GM21723 (cell line): ENCODE measurements around the gene PRPF31.

Experiments used
- ATAC-seq: cut with Tn5 transposase; IDR thresholded peaks from one replicate; pipeline ENCODE4 v1.9.1; 2021; ENCODE audit warnings: mild to moderate bottlenecking, moderate library complexity; ENCODE audit not compliant: unreplicated experiment

The PRPF31 gene

GRCh38 chr19:54138489-54139256 is 23.1 kb downstream of the PRPF31 start:
- ATAC-seq, result no peak

GRCh38 chr19:54141356-54141755 is 25.8 kb downstream of the PRPF31 start:
- ATAC-seq, result no peak

DNA sequence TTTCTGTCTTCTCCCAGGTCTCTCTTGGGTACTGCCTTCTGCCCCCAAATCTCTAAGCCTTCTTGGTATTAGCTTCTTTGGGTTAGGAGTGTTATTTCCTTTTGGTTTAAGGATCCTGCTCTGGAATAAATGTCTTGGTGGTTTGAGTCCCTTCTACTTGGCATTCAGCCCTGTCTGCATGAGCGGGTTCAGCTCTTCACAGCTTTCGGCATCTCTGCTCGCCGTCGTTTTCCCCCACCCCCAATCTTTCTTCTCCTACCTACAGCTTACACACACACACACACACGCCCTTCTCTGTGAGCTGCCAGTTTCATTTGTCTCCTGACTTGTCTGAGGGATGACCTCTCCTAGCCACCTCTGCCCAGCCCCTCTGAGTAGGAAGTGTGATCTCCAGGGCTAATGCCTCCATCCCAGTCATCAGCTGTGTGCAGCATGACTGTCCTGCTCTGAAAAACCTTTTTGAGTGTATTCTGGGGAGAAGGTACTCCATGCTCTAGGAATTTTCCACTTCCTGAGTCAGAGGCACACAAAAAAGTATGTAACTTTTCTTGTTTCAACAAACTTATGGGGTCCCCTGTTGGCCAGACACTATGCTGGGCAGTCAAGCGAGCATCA is 26.7 kb downstream of the PRPF31 start:
- ATAC-seq, result no peak

DNA sequence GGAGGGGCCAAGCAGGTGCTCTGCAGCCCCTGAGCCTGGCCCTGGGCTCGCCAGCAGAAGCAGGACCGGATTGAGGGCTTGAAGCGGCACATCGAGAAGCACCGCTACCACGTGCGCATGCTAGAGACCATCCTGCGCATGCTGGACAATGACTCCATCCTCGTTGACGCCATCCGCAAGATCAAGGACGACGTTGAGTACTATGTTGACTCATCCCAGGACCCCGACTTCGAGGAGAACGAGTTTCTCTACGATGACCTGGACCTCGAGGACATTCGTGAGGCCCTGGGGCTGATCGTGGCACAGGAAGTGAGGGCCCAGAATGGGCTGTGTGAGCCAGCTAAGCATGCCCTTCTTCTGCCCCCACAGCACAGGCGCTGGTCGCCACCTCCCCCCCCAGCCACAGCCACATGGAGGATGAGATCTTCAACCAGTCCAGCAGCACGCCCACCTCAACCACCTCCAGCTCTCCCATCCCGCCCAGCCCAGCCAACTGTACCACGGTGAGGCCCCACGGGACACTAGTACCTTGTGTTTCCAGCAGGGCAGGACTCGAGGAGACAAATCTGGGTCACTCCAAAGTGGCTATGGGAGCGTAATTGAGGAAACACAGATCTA is 30.1 kb downstream of the PRPF31 start:
- no peak for ATAC-seq

DNA sequence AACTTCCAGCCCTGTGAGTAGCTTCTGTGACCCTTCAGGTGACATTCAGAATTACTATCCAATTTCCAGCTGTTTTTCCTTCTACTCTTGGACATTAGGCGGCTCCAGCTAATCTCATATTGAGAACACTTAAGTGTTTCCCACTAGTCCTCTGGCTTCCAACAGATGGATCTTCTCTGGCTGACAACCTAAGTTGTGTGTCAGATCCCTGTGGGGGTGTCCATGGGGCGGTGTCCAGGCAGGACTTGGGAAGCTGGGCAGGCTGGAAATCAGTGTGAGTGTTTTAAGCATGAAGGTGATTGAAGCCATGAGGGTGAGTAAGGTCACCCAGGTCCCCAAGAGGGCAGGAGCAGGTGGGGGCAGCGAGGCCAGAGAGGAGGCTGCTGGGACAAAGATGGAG is 32.1 kb downstream of the PRPF31 start:
- ATAC-seq, result no peak

DNA sequence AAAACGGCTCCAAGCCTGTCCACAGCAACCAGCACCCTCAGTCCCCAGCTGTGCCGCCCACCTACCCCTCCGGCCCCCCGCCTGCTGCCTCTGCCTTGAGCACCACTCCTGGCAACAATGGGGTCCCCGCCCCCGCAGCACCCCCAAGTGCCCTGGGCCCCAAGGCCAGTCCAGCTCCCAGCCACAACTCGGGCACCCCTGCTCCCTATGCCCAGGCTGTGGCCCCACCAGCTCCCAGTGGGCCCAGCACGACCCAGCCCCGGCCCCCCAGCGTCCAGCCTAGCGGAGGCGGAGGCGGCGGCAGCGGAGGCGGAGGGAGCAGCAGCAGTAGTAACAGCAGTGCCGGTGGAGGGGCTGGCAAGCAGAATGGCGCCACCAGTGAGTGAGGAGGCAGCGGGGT is 32.6 kb downstream of the PRPF31 start:
- no peak for ATAC-seq

DNA sequence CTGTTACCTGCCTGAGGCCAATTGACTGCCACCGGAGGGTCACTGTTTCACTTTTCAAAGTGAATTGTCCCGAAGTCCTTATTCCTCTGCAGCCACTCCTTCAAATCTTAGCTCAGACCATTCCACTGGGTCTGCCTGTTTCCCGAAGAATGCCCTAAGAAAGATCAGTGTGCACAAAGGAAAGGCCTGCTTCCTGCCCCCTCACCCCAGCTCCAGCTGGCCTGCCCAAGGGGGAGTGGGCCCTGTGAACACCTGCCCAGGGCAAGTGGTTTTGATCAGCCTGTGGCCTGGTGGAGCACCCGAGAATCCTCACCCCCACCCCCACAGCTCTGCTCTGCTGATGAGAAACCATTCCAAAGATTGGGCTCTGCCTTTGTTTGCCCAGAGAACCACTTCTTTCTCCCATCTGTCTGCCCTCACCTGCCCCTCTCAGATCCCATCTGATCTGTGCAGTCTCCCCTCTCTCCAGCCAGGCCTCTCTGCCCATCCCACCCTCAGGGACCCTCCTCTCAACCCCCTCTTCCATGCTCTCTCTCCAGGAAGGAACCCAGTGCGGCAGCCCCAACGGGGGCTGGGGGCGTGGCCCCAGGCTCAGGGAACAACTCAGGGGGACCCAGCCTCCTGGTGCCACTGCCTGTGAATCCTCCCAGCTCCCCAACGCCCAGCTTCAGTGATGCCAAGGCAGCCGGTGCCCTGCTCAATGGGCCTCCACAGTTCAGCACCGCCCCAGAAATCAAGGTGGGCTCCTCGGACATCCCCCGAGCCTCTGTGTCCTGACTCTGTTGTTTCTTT is 33.7 kb downstream of the PRPF31 start:
- no peak for ATAC-seq

- ATAC-seq, result no peak
These were observed 35.9 kb downstream of the PRPF31 start for GRCh38 chr19:54151362-54152035.

GRCh38 chr19:54152267-54152666 is 36.7 kb downstream of the PRPF31 start:
- ATAC-seq, result no peak

DNA sequence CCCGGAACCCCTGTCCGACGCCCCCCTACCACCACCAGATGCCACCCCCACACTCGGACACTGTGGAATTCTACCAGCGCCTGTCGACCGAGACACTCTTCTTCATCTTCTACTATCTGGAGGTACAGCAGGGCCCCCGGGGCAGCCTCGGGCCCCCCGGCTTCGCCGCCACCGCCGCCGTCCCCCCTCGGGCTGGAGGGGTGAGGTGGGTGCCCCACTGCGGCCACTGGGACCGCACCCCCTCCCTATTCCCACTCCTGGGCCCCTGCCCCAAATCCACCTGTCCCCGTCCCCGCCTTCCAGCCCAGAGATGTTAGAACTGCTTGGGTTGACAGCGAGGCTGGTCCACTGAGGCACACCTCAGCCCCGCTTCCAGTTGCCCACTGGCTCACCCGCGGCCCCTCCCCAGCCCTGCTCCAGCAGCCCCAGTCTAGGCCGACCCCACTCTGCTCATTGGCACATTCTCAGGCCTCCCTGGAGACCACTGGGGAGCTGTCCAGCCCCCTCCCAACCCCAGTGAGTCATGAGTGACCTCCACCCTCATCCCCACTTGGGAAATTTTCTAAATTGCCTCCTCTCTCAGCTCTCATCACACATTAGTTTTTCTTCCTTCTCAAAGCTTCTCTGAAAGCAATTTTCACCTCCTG is 37.4 kb downstream of the PRPF31 start:
- no peak for ATAC-seq

DNA sequence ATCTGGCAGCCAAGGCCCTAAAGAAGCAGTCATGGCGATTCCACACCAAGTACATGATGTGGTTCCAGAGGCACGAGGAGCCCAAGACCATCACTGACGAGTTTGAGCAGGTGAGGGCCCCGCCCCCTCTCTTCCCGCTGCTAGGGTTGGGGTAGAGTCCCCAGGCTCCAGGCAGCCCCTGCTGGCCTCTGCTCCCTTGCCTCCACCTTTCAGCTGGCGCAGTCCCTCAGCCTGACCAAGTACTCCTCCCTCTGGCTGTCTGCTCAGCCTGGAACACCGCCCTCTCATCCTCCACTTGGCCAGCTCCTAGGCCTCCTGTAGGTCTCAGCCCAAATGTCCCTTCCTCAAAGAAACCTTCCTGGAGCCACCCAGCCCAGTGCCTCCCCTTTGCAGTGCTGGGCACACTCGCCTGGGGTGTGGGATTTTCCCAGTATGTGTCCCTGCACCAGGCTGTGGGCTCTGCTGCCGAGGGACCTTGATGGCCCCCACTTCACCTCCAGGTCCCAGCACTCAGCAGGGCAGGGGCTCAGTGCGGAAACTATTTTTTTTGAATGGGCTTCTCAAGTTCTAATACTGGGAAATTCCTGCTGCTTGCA is 38.3 kb downstream of the PRPF31 start:
- ATAC-seq, result no peak

DNA sequence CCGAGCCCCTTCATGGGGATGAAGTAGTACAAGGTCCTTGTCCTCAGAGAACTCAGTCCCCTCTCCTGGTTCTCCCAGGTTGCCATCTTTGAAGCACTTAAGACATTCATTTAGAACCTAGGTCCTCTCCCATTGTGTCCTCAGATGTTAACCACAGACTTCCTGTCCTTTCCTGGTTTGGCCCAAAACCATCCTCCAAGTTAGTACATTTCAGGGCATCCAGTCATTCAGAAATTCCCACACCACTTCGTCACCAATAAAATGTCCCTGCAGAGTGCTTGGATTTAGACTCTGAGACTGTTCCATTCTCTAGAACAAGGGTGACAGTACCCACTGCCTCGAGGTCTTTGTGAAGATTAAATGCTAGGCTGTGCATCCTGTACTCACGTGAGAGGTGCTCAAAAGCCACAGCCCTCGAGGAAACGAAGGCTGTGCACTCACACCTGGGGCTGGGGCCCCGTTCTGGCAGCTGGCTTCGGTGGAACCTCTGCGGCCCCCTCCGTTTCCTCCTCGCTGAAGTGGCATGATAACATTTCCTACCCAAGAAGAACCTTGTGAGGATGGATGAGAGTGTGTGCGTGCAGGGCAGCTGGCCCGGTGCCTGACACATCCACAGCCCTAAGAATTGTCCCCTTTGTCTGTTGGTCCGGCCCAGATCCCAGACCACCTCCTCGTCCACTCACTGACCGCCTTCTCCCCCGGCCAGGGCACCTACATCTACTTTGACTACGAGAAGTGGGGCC is 39.2 kb downstream of the PRPF31 start:
- no peak for ATAC-seq

DNA sequence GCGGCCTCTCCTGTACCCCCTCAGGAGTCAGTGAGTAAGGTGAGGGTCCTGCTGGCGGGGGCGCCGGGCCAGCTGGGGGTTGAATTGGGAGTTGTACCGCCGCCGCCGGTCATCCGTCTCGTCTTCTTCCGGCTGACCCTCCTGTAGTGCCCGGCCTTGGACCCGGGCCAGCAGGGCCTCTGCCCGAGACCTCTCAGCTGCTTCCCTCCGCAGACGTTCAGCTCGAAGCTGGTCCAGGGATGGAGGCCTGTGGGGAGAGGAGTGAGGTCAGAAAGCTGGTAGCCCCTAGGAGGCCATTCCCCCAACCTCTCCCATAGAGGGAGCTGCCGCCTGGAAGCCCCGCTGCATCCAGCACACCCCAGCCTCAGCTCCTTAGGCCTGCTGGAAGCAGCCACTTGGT is 40.1 kb downstream of the PRPF31 start:
- ATAC-seq, result no peak

DNA sequence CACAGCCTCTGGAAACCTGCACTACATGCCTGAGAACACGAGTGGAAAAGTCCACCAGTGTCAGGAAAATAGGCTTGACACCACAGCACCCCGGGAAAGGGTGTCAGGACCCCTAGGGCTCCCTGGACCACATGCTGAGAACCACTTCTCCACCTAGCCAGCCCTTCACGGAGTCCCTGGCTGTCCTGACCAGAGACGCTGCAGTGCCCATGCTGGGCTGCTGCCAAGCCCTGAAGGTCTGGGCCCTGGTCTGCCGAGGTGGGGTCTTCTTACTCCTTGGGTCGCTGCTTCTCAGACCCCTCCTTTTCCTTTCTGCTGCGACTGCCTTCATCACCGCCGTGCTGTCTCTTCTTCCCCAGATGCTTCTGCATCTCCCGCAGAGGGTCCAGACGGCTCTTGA is 40.9 kb downstream of the PRPF31 start:
- no peak for ATAC-seq

- ATAC-seq, result no peak
These were observed 41.4 kb downstream of the PRPF31 start for GRCh38 chr19:54156953-54157352.

- ATAC-seq, result no peak
These were observed 43.3 kb downstream of the PRPF31 start for GRCh38 chr19:54158812-54159351.

- peak; percentile 83 for ATAC-seq
These were observed 44.0 kb downstream of the PRPF31 start, which contains the start of gene LENG1 for GRCh38 chr19:54159352-54160181. Gene LENG1, minus strand, starts transcription at chr19:54159721. Its CDS starts 26 bp downstream, at chr19:54159695.

DNA sequence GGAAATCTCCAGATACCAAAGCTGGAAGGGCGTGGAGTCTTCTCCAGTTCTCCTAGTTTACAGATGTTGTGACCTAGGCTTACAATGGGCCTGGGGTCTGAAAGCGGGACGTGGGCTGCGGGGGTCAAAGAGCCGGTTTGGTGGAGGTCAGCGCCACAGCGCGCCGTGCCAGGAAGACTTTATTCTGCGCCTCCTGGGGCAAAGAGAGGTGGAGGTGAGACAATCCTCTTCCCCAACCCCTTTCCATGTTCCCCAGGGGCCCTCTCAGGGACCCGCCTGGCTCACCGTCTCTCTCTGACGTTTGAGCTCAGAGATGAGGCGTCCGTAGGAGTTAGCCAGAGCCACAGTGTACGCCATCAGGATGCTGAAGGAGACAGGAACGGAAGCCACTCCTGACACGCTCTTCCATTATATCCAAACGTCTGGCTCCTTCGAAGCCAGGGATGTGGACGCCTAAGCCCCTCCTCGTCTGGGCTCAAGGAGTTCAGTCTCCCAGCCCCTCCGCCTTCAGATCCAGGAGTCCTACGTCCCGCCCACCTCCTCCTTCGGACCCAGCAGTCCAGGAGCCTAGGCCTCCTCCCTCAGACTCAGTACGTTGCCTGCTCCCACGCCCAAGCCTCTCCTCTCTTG is 44.7 kb downstream of the PRPF31 start:
- peak; percentile 3 for ATAC-seq
